SIG-M5 treated with dmso at 0.1 percent for 504 hours (cell line): ENCODE results near the gene NFIA.

Source experiments
- DNase-seq: peaks from one replicate; lab custom pipeline; 2025; ENCODE audit not compliant: unreplicated experiment; lab: John Stamatoyannopoulos, UW

The NFIA gene

GRCh38 chr1:61083807-61084440 is 1.6 kb downstream of the NFIA start:
- no peak for DNase-seq

GRCh38 chr1:61084491-61085031 is 2.2 kb downstream of the NFIA start:
- DNase-seq, result no peak

GRCh38 chr1:61085206-61085982 is 3.0 kb downstream of the NFIA start:
- DNase-seq, result no peak

- no peak for DNase-seq
Measured at GRCh38 chr1:61085983-61086644, 3.8 kb downstream of the NFIA start.

GRCh38 chr1:61087571-61087970 is 5.2 kb downstream of the NFIA start:
- DNase-seq, result no peak

- DNase-seq, result no peak
Measured at GRCh38 chr1:61088163-61088974, 6.0 kb downstream of the NFIA start.

GRCh38 chr1:61089338-61089737 is 7.0 kb downstream of the NFIA start:
- DNase-seq, result no peak

GRCh38 chr1:61089741-61090140 is 7.4 kb downstream of the NFIA start:
- no peak for DNase-seq

GRCh38 chr1:61090546-61091202 is 8.3 kb downstream of the NFIA start:
- no peak for DNase-seq

- DNase-seq, result no peak
Measured at GRCh38 chr1:61091455-61091854, 9.1 kb downstream of the NFIA start.

GRCh38 chr1:61092642-61093041 is 10.3 kb downstream of the NFIA start:
- DNase-seq, result no peak

- no peak for DNase-seq
Measured at GRCh38 chr1:61093525-61094137, 11.3 kb downstream of the NFIA start.

GRCh38 chr1:61094677-61095469 is 12.5 kb downstream of the NFIA start:
- no peak for DNase-seq

GRCh38 chr1:61095470-61095812 is 13.1 kb downstream of the NFIA start:
- DNase-seq, result no peak

- DNase-seq, result no peak
Measured at GRCh38 chr1:61097317-61097716, 15.0 kb downstream of the NFIA start.

- no peak for DNase-seq
Measured at GRCh38 chr1:61097722-61098121, 15.4 kb downstream of the NFIA start.

- DNase-seq, result no peak
Measured at GRCh38 chr1:61098333-61098732, 16.0 kb downstream of the NFIA start.

GRCh38 chr1:61098906-61099437 is 16.6 kb downstream of the NFIA start:
- no peak for DNase-seq

GRCh38 chr1:61100578-61100977 is 18.2 kb downstream of the NFIA start:
- no peak for DNase-seq
